Measurements from ENCODE around the gene ANP32B. TPM values are rescaled to one million over a fixed set of nuclear protein-coding genes. Genes with fewer than 3 reads are reported as not detected.

ANP32B gene
- polyA plus RNA-seq, 3 donors = 221 to 285 (median 266) TPM

GRCh38 chr9:98045234-98046179 lies 62.4 kb downstream of the ANP32B start:
- DNase-seq (ENCODE audit: extremely low read depth in 1 of 11, low read depth in 9 of 11, low spot score in 4 of 11) = no peak

DNA sequence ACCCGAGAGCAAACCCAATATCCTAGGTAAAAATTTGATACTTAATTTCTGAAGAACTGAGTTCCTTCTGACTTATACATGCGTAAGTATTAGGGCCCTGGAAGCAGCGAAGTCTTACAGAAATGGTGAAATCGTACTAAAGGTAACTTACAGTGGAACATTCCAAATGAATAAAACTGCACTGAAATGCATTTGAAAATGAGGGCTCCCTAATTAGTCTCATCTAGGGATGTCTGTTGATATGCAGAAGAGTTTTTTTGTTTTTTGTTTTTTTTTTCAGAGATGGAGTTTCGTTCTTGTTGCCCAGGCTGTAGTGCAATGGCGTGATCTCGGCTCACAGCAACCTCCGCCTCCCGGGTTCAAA lies 63.0 kb downstream of the ANP32B start:
- no peak for DNase-seq (ENCODE audit: extremely low read depth in 1 of 11, low read depth in 9 of 11, low spot score in 4 of 11)

DNA sequence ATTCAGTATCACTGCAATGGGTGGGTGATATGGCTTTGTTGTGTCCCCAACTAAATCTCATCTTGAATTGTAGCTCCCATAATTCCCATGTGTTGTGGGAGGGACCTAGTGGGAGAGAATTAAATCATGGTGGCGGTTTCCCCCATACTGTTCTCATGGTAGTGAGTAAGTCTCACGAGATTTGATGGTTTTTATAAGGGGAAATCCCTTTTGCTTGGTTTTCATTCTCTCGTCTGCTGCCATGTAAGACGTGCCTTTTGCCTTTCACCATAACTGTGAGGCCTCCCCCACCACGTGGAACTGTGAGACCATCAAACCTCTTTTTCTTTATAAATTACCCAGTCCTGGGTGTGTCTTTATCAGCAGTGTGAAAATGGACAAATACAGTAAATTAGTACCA lies 63.9 kb downstream of the ANP32B start:
- DNase-seq (ENCODE audit: extremely low read depth in 1 of 11, low read depth in 9 of 11, low spot score in 4 of 11) = no peak

GRCh38 chr9:98049288-98050072 lies 66.3 kb downstream of the ANP32B start:
- no peak for DNase-seq (ENCODE audit: extremely low read depth in 1 of 11, low read depth in 9 of 11, low spot score in 4 of 11)

GRCh38 chr9:98050351-98050750 lies 67.2 kb downstream of the ANP32B start:
- DNase-seq (ENCODE audit: extremely low read depth in 1 of 11, low read depth in 9 of 11, low spot score in 4 of 11) = no peak

- DNase-seq (ENCODE audit: extremely low read depth in 1 of 11, low read depth in 9 of 11, low spot score in 4 of 11) = no peak
These were observed 71.3 kb downstream of the ANP32B start for GRCh38 chr9:98054376-98054951.

DNA sequence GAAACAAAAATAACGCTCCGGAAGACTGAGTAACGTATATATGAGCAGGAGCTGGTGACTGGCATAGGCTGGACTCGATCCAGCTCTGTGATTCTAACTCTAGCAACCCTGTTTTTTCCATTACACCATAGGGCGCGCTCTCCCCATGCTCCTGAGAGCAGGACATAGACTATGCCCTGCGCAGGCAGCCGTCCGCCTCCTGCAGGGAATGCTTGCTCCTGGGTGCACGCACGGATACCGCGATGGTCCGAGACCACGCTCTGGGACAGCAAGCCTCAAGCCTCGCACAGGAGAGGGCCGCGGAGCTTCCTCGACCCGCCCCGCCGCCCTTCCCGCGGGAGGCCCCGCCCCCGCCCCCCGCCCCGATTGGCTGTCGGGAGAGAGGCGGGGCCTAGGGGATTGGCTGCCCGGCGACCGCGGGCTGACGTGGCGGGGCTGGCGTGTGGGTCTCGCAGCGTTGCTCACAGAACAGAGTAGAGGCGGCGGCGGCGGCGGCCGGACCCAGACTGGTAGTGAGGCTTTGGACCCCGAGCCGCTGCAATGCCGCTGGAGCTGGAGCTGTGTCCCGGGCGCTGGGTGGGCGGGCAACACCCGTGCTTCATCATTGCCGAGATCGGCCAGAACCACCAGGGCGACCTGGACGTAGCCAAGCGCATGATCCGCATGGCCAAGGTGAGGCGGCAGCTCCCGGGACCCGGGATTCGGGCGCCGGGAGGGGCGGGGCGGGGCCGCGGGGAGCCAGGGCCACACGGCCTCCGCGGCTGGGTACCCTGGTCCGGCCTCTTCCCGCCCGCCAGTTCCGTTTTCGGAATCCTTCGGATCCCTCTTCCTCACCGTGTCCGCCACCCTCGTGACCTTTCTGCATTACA lies 73.4 kb downstream of the ANP32B start, which contains the start of gene NANS:
NANS (plus strand) TSS at position 464 of the 869 bp plus-strand sequence; CDS start at position 541, 77 bp downstream.
- DNase-seq (ENCODE audit: extremely low read depth in 1 of 11, low read depth in 9 of 11, low spot score in 4 of 11) = peak; percentile 63 to 88 (median 82)

DNA sequence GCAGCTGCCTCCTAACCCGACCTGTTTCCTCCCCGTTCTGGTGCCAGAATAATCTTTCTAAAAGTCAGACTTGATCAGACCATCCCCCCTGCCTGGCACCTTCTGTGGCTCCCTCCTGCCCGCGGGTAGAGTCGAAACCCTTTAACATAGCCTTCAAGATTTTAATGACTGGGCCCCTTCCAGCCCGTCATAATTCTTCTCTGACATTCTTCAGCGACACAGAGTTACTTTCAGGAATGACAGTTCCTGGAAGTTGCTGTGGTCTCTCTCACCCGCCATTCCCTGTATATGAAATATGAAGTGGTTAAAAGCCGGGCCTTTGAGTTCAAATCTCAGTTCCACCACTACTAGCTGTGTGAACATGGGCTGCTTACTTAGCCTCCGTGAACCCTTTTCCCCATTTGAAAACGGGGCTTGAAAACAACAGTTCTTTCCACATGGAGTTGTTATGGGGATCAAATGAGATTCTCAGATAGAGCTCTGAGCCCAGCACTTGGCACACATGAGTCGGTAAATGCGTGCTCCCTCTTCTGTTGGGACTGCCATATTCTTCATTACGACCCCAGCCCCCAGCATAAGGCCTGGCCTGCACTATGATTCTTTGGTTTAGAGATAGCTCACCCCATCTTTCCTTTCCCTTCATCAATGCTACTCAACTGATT lies 74.1 kb downstream of the ANP32B start:
- DNase-seq (ENCODE audit: extremely low read depth in 1 of 11, low read depth in 9 of 11, low spot score in 4 of 11) = peak in 6 of 11 donors; percentile 6 to 30 (median 22)

DNA sequence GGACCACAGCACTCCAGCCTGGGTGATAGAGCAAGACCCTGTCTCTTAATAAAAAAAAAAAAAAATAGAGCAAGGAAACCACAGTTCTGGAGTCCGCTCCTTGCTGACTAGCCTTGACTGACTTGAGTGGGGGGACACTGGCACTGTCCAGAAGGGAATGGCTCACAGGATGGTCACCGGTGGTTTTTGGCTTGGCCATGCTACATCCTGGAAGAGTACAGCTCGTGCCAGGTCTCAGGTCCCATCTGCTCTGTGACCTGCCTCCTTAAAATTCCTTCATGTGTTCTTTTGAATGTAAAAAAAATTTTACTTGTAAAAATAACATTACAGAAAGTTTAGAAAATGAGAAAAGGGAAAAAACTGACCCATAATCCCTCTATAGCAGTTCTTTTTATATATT lies 79.0 kb downstream of the ANP32B start:
- no peak for DNase-seq (ENCODE audit: extremely low read depth in 1 of 11, low read depth in 9 of 11, low spot score in 4 of 11)

- DNase-seq (ENCODE audit: extremely low read depth in 1 of 11, low read depth in 9 of 11, low spot score in 4 of 11) = no peak
These were observed 81.7 kb downstream of the ANP32B start for GRCh38 chr9:98064623-98065392.

Other genes with a start within 250 kb of the ANP32B start
- gene FOXE1, start 130.1 kb upstream of the ANP32B start, polyA plus RNA-seq (ENCODE audit: insufficient read length in 3 of 3) = under 1 TPM in 1 of 3 donors, not detected in 2; 0.06 TPM
- gene TRMO, start 60.8 kb upstream of the ANP32B start, polyA plus RNA-seq (ENCODE audit: insufficient read length in 3 of 3) = 10 to 100 TPM; 18.3 to 22.0 (median 21.1) TPM
- 1 to 10 TPM; 2.3 to 6.3 (median 2.8) TPM for gene HEMGN, start 45.2 kb upstream of the ANP32B start, polyA plus RNA-seq (ENCODE audit: insufficient read length in 3 of 3)
- 10 to 100 TPM; 39.6 to 41.2 (median 41.1) TPM for gene NANS, start 73.4 kb downstream of the ANP32B start, polyA plus RNA-seq (ENCODE audit: insufficient read length in 3 of 3)
- gene TRIM14, start 135.9 kb downstream of the ANP32B start, polyA plus RNA-seq (ENCODE audit: insufficient read length in 3 of 3) = 1 to 10 TPM; 5.5 to 7.5 (median 5.9) TPM
- 1 to 10 TPM; 2.4 to 2.7 (median 2.5) TPM for gene CORO2A, start 209.3 kb downstream of the ANP32B start, polyA plus RNA-seq (ENCODE audit: insufficient read length in 3 of 3)

Measured in renal cortex interstitium (tissue), 11 donors.